ENCODE results near the gene KRTAP10-9.

The KRTAP10-9 gene

DNA sequence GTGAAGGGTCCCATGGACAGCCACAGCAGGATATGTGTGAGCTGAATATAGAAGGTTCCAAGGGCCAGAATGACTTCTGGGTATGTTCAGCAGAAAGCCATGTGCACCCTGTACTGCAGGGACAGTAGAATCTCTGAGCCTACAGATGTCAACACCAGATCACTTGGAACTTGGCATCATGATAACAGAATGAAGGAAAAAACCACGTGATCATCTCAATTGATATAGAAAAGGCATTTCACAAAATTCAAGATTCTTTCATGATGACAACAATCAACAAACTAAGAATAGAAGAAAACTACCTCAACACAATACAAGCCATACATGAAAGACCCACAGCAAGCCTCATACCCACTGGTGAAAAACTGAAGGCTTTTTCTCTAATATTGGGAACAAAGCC is 40.7 kb downstream of the KRTAP10-9 start:
- no peak for DNase-seq

DNA sequence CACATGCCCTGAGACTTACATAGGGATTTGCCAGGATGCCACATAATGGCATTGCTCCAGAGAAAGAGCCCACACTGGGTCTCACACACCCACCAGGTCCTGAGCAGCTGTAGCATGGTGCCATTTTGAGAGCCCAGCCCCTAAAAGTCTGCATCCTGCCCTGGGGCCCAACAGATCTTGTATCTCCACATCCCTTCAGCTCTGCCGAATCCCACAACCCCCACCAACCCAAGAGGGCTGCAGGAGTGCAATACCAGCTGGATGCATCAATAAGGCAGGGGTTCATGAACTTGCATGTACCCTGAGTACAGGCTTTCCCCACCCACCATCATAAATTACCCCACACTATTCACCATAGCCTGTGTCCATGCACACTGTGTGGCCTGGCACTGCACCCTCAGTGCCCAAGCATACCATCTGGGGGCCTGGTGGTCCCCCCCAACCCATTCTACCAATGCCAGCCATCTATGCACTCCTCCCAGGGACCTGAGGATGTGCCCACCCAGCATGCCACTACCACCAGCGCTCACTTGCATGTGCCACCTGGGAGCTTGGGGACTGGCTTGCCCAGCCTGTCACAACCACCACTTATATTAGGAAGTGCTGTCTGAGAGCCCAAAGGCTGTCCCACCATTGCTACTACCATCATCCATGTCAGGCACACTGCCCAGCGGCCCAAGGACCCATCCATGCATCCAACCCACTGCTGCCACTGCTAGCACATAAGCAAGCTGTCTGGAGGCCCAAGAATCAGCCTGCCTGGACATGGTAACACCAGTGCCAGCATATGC is 43.9 kb downstream of the KRTAP10-9 start:
- no peak for DNase-seq

- no peak for DNase-seq
Observed at GRCh38 chr21:44671911-44672310, 45.0 kb downstream of the KRTAP10-9 start.

GRCh38 chr21:44677881-44678280 is 51.0 kb downstream of the KRTAP10-9 start:
- DNase-seq = no peak
